ENCODE data around the gene COPZ1.

COPZ1 gene

DNA sequence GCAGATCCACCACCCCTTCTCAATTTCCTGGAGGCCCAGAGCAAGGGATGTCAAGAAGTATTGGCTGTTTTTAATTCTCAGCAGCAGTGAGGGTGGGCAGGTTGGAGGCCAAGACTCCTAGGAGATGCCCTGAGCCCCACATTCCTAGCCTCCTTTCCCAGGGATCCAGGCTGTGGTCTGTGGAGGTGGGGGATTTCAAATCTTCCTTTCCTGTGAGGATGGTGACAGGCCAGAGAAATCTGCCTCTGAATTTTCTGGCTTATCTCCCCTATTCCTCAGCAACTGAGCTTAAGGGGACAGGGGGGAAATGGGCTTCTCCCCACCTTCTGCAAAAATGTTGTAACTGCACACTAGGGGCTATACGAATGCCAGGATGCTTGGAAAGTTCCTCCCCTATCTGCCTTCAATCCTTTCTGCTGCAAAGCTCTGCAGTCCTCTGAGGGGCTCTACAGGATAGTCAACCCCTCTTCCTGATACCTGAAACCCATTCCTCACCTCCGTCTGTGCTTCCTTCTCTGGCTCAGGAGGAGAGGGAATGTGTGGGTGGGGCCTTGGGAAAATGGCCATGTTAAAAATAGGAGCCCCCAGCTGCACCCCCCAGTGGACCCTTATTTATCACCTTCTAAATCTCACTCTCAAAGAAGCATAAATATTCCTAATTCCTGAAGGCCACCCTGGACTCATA is 32.7 kb downstream of the COPZ1 start:
- no peak for FAIRE-seq
- DNase-seq (ENCODE audit: insufficient read length, low spot score) = no peak

- DNase-seq (ENCODE audit: insufficient read length, low spot score) (peak; percentile 66), FAIRE-seq (no peak)
Measured at GRCh38 chr12:54358191-54358944, 33.4 kb downstream of the COPZ1 start.

DNA sequence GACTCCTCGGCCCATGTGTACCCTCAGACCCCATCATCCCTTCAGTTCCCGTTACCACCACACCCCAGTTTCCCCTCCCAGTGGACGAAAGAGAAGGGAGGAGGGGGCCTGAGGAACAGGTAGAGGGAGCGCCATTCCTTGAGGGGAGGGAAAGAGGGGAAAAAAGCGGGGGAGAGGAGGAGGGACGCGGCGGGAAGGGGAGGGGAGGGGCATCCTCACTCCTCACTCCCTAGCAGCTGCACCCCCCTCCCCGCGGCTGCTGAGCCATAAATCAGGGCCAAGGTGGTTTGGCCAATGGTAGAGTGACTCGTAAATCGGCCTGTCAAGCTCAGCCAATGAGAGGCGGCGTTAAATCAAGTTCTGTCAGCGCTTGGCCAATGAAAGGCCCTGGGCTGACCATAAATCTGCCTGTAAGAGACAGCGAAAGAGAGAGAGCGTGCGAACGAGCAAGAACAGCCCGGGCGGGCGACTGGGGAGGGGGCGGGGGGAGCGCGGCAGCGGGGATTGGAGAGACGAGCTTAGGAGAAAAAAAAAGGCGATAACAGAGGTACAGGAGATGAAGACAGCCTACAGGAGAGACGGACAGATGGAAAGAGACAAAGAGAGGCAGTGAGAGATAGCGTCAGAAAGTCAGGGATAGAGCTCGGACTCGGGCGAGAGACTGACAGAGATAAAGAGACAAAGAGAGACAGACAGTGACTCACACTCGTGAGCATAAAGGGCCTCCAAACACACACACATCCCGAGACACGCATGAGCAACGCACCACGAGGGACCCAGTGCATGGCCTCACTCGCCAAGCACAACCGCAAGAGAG is 34.2 kb downstream of the COPZ1 start:
- peak; percentile 93 for DNase-seq (ENCODE audit: insufficient read length, low spot score)
- FAIRE-seq = peak; percentile 93

DNA sequence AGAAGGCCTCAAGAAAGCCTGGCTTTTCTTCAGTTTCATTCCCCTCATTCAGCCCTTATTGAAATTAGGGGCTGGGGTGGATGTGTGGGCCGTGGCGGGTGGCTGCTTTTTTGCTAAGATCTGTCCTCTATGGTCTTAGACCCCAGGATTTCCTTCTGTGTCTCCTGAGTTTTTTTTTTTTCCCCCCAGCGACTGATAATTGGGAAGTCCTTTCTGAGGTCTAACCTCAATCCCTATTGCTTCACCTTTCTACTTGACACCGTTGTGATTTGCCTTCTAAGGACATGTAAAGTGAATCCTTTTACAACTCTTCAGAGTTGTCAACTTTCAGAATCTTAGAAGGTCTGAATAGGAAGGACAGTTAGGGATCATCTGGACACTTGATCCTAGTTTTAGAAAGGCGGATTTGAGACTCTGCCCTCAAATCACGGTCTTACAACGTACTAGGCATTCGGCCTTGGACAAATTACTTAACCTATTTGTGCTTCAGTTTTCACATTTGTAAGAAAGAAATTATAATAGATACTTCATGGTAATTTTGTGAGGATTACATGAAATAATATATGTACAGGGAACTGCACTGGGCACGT is 34.9 kb downstream of the COPZ1 start:
- FAIRE-seq = no peak
- DNase-seq (ENCODE audit: insufficient read length, low spot score) = no peak

DNA sequence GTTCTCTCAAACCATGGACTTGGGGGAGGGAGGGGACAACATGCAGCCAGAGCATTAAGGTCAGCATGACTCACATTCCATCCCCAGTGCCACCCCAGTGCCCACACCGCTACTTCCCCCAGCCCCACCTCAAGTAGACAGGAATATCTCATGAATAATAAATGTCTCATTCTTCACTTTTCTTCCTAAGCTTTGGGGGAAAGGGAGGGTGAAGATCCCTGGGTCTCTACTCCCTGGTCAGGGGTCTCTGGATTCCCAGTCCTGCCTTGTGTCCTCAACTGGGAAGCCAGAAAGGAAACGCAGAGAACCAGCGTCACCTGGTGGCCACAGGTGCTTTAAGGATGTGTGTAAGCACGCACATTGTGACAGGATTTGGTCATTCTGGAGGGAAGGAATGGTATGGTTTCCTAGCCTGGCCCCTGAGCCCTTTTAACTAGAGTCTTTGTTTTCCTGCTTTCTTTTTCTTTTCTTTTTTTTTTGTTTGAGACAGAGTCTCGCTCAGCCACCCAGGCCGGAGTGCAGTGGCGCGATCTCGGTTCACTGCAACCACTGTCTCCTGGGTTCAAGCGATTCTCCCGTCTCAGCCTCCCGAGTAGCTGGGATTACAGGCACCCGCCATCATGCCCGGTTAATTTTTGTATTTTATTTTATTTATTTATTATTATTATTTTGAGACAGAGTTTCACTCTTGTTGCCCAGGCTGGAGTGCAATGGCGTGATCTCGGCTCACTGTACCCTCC is 36.0 kb downstream of the COPZ1 start:
- FAIRE-seq (peak; percentile 65), DNase-seq (ENCODE audit: insufficient read length, low spot score) (no peak)

DNA sequence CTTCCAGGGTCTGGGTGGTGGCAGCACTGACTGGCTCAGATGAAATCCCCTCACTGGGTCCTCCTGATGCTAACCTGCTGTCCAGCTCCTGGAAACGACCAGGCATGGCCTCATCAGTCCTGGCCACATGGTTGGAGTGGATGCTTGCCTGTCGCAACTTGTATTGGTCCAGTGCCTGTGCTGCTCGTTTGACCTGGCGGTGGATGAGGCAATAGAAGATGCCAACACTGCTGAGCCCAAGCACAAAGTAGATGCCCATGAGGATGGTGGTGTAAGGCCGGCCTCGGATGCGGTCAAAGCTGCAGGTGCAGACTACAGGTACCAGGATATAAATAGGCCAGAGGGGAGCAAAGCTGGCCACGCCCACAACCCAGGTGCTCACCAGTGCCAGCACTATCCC is 38.1 kb downstream of the COPZ1 start:
- DNase-seq (ENCODE audit: insufficient read length, low spot score) (no peak), FAIRE-seq (no peak)

DNA sequence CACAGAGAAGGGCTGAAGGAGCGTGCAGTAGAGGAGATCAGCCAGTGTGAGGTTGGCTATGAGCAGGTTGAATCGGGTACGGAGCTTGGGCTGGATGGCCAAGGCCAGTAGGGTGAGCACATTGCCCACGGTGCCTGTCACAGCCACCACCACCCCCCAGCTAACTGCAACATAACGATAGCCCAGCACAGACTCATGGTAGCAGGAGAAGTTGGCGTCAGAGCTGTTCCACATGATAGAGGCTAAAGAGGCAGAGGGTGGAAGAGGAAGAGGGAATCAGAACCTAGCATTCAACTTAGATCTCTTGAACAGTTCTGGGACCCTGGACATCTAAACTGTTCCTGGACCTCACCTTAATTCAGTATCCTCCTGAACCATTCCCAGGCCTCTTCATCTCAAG is 38.7 kb downstream of the COPZ1 start:
- DNase-seq (ENCODE audit: insufficient read length, low spot score) = no peak
- FAIRE-seq = no peak

DNA sequence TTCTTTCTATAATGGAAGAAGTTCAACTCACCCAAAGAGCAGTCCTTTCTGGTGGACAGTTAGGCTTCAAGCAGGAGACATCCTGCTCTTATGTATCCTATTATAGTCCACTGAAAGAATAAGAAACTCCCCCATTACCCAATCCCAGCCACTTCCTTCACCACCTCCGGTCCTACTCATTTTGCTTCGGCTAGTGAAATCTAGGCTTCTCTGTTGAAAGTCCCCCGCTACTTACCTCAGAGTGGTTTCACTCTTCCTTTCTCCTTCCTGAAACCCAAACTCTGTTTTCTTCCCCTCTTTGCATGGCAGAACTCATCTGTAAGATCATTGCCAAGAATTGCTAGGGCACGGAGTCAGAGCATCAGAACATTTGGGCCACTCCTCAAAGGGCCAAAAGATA is 39.5 kb downstream of the COPZ1 start, which contains the start of gene GPR84:
TSS of gene GPR84 (minus strand) at position 74 of the 400 bp plus-strand sequence. CDS start 635 bp downstream, outside the sequence.
- no peak for DNase-seq (ENCODE audit: insufficient read length, low spot score)

GRCh38 chr12:54368025-54368708 is 43.2 kb downstream of the COPZ1 start:
- DNase-seq (ENCODE audit: insufficient read length, low spot score) = no peak
- FAIRE-seq = no peak

More for the DNA sequence above, 39.5 kb downstream of the COPZ1 start, which contains the start of gene GPR84:
- peak; percentile 79 for FAIRE-seq

- FAIRE-seq = peak; percentile 79
- peak; percentile 86 for DNase-seq (ENCODE audit: insufficient read length, low spot score)
Measured at GRCh38 chr12:54368709-54369596, 44.0 kb downstream of the COPZ1 start.

DNA sequence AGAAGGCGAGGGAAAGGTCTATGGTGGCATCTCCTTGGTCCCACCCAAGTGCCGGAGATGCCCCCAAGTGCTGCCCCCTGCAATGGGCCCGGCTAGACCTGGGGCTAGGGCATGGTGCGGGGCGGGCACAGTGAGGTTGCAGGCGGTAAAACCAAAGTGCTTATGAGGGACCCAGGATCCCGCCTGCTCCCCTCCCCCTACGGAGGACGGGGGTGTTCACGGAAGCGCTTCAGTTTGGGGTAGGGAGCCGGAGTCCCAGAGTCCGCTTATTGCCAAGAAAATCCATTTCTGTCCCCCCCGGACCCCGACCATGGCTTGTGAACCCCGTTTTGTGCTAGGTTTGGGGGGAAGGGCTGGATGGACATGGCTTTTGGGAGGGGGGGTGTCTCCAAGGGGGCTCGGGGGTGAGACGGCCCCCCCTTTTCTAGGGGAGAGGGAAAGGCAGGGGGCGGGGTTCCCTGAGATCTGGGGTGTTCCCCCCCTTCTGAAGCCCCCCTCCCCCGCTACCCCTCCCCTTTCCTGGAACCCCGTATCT is 44.7 kb downstream of the COPZ1 start:
- no peak for FAIRE-seq

GRCh38 chr12:54370171-54370730 is 45.3 kb downstream of the COPZ1 start:
- FAIRE-seq (no peak), DNase-seq (ENCODE audit: insufficient read length, low spot score) (no peak)

More for the DNA sequence above, 44.7 kb downstream of the COPZ1 start:
- DNase-seq (ENCODE audit: insufficient read length, low spot score) = no peak

DNA sequence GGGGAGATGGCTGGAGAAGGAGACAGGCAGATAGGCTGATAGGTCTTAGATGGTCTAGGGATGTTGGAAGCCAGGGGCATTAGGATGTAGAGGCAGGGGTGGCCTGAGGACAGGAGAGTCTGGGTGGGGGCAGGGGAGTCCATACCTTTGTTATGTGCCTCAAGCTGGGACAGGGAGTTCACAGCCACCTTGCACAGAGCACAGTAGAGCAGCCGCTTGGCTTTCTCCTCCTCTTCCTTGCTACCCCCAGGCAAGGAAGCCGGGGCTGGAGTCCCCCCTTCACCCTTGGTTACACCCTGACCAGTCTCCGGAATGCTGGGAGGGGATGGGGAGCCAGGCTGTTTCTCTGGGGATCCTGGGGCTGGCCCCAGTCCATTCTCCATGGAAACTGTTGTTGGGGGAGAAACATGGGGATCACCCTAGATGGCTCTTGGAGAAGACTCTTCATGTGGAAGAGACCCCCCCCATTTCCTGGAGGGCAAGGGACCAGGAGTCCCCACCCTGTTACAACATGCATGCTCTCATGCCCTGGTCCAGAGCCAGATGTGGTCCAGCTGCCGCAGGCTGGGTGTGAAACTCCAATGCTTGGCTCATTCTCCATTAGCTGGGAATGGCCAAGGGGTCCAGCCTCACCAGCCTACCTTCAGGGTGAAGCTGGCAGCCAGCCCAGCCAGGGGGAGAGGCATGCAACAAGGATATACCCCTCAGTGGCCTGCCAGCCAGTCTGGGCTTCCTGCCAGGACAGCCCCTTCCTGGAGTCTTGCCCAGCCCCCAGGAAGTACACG is 46.6 kb downstream of the COPZ1 start:
- DNase-seq (ENCODE audit: insufficient read length, low spot score) (no peak), FAIRE-seq (no peak)

DNA sequence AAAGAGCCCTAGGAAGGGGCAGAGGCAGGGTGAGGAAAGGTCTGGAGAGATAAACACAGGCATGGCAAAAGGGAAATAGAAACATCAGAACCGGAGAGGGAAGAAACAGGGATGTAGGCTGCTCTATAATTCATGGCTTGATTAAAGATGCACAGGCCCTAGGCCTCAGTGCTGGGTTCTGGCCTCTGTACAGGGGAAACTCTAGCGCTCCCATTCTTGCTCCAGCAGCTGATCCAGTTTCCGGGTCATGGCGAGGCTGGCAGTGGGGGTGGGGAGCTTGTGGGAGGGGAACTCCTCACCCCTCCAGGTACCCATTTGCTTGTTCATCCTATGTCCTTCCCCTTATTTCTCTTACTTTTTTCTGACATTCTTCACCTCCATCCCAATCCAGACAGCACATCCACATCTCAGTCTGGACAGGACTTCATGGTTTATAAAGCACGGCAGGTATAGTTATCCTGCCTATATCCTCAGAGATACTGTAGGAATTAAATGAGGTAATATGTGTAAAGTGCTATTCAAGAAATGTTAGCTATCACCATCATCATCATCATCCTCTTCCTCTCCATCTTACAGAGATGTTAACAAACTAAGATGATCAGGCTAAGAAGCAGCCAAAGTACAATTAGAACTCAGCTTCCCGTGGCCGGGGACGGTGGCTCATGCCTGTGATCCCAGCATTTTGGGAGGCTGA is 47.3 kb downstream of the COPZ1 start:
- DNase-seq (ENCODE audit: insufficient read length, low spot score) (no peak), FAIRE-seq (no peak)

DNA sequence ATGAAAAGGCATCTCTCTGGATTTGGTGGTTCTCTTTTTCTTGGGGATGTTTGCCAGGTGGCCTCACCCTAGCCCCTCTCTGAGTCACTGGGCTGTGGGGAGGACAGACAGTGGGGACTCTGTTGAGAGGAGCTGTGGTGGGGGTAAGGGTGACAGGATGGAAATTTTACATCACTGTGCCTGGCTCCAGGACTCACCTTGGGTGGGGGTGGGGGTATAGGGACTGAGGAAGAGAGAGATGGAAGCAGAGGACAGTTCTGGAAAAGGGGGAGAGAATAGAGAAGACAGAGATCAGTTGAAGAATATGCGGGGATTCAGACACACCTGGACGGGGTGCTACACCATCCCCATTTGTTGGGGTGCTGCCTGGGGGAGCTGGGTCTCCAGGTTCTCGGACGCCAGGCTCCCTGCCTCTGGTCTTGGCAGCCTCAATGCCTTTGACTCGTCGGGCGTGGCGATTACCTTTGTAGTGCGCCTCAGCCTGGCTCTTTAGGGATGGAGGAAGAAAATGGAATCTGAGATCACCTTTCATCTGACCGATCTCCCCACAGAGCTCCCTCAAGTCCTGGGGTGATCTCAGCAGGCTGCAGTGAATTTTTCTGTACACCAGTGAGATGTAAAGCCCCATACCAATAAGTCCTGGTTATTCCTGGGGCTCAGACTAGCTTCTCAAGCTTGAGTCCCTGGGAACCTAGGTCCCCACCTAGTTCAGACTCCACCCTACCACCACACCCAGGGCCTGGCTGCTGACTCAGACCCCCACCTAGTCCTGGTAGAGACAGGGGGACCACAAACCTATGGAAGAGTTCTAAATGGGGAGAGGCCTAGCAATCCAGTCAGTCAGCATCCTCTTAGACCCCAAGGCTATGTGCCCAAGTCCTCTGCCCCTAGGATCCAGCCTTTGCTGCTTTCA is 49.0 kb downstream of the COPZ1 start:
- FAIRE-seq = no peak
- no peak for DNase-seq (ENCODE audit: insufficient read length, low spot score)
